ENCODE results near the gene MASTL.
"Not testable (repeated sequence)": the region's sequence is repeated elsewhere in the genome, so short reads cannot be mapped to it uniquely, and the experiment has no call there.

Gene MASTL

GRCh38 chr10:27155066-27155754 lies at the start of gene MASTL:
TSS of gene MASTL (plus strand) at chr10:27155352. CDS start at chr10:27155427, 75 bp downstream.
- DNase-seq (ENCODE audit: low read depth, low spot score): peak; percentile 84

- DNase-seq (ENCODE audit: low read depth, low spot score): no peak
These were observed 47.0 kb upstream of the MASTL start for GRCh38 chr10:27108165-27108564.

GRCh38 chr10:27134371-27134770 lies 20.8 kb upstream of the MASTL start:
- DNase-seq (ENCODE audit: low read depth, low spot score): no peak

GRCh38 chr10:27138277-27138676 lies 16.9 kb upstream of the MASTL start:
- DNase-seq (ENCODE audit: low read depth, low spot score): no peak

GRCh38 chr10:27143686-27144085 lies 11.5 kb upstream of the MASTL start:
- DNase-seq (ENCODE audit: low read depth, low spot score): no peak

- no peak for DNase-seq (ENCODE audit: low read depth, low spot score)
These were observed 9.2 kb upstream of the MASTL start for GRCh38 chr10:27145937-27146336.

- DNase-seq (ENCODE audit: low read depth, low spot score): no peak
These were observed 7.5 kb upstream of the MASTL start for GRCh38 chr10:27147701-27148100.

GRCh38 chr10:27150261-27150660 lies 4.9 kb upstream of the MASTL start:
- no peak for DNase-seq (ENCODE audit: low read depth, low spot score)

- no peak for DNase-seq (ENCODE audit: low read depth, low spot score)
These were observed 2.5 kb upstream of the MASTL start for GRCh38 chr10:27152687-27153086.

- DNase-seq (ENCODE audit: low read depth, low spot score): no peak
These were observed 1.8 kb upstream of the MASTL start for GRCh38 chr10:27153329-27153728.

- no peak for DNase-seq (ENCODE audit: low read depth, low spot score)
These were observed 1.3 kb upstream of the MASTL start for GRCh38 chr10:27153845-27154193.

GRCh38 chr10:27156566-27156965 lies 1.4 kb downstream of the MASTL start:
- not testable (repeated sequence) for DNase-seq (ENCODE audit: low read depth, low spot score)

- DNase-seq (ENCODE audit: low read depth, low spot score): no peak
These were observed 2.0 kb downstream of the MASTL start for GRCh38 chr10:27157150-27157549.

GRCh38 chr10:27158421-27158820 lies 3.3 kb downstream of the MASTL start:
- DNase-seq (ENCODE audit: low read depth, low spot score): no peak

GRCh38 chr10:27169849-27170248 lies 14.7 kb downstream of the MASTL start:
- no peak for DNase-seq (ENCODE audit: low read depth, low spot score)

- DNase-seq (ENCODE audit: low read depth, low spot score): no peak
These were observed 33.1 kb downstream of the MASTL start for GRCh38 chr10:27188259-27188658.

GRCh38 chr10:27188897-27189296 lies 33.7 kb downstream of the MASTL start:
- DNase-seq (ENCODE audit: low read depth, low spot score): no peak

- no peak for DNase-seq (ENCODE audit: low read depth, low spot score)
These were observed 35.4 kb downstream of the MASTL start for GRCh38 chr10:27190508-27190907.

GRCh38 chr10:27192284-27192683 lies 37.1 kb downstream of the MASTL start:
- peak; percentile 46 for DNase-seq (ENCODE audit: low read depth, low spot score)

GRCh38 chr10:27197980-27198620 lies 42.9 kb downstream of the MASTL start:
- DNase-seq (ENCODE audit: low read depth, low spot score): no peak

- DNase-seq (ENCODE audit: low read depth, low spot score): no peak
These were observed 48.7 kb downstream of the MASTL start for GRCh38 chr10:27203806-27204205.

- no peak for DNase-seq (ENCODE audit: low read depth, low spot score)
These were observed 52.2 kb downstream of the MASTL start for GRCh38 chr10:27207350-27207749.

GRCh38 chr10:27223964-27224363 lies 68.8 kb downstream of the MASTL start:
- DNase-seq (ENCODE audit: low read depth, low spot score): no peak
